Upper lobe of right lung (tissue), 1 donor: ENCODE measurements around the gene ASIC2. TPM values are rescaled to one million over a fixed set of nuclear protein-coding genes. Genes with fewer than 3 reads are reported as not detected.

Source experiments
- ATAC-seq: fragments of 200-7000 bp; cut with Tn5 transposase; one replicate; pipeline ENCODE4 v1.9.1; 2020; ENCODE audit warnings: mild to moderate bottlenecking, moderate library complexity
- DNase-seq: peaks from one replicate; pipeline ENCODE4 v3.0.0-alpha.2; 2020
- H3K27ac ChIP-seq: fragments of 200-600 bp; one replicate; pipeline ENCODE4 v1.8.0; 2022
- H3K27me3 ChIP-seq: fragments of 200-600 bp; one replicate; pipeline ENCODE4 v1.8.0; 2022; ENCODE audit warnings: mild to moderate bottlenecking
- H3K36me3 ChIP-seq: fragments of 200-600 bp; one replicate; pipeline ENCODE4 v1.8.0; 2022
- H3K4me1 ChIP-seq: fragments of 200-600 bp; one replicate; pipeline ENCODE4 v1.8.0; 2022
- H3K4me3 ChIP-seq: fragments of 200-600 bp; one replicate; pipeline ENCODE4 v1.8.0; 2022; ENCODE audit warnings: mild to moderate bottlenecking
- H3K9me3 ChIP-seq: fragments of 200-600 bp; one replicate; pipeline ENCODE4 v1.8.0; 2022
- CTCF ChIP-seq: fragments of 200-600 bp; IDR thresholded peaks from one replicate; pipeline ENCODE4 v1.8.0; 2022; ENCODE audit warnings: antibody characterized with exemption
- intact Hi-C: fragments of 100-400 bp; cut with DNase I; formaldehyde crosslinking; loops from one replicate; pipeline ENCODE4 v1.11.0; 2022
- total RNA-seq: library from RNA; stranded (reverse); fragmentation: NEBNext Ultra II Directional; extraction: Animal tissue kit (Norgen Biotek cat#: 25700); gene quantifications from one replicate; pipeline ENCODE4 v1.2.1, GENCODE V29; 2021
- donor health status: DM: no; HTN: yes; CAD: no; lungs with severe emphysema.

ASIC2 gene
- total RNA-seq, 1 donor from 2014 or later, result not detected

DNA sequence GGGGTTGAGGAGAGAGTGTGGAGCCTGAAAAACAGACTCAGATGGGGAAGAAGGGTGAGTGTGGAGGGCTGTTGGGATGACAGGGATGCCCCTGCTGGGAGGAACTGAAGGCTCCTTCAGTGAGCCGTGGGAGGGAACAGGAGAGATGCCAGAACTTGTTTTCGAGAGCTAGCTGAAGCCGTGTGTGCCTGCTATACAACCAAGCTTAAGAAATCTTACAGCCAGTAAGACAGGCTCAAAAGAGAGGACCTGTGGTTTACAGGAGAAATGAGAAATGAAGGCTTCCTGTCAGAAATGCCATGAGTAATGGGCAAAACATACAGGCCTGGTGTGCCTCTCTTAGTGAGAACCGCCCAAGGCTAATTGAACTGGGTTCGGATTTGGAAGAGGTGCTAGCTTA lies 201.8 kb downstream of the ASIC2 start:
- ATAC-seq (no peak), DNase-seq (no peak)
- Histone ChIP-seq H3K9me3 (no peaks in the 10 kb centered on the region), H3K27me3 (peaks cover 20% of the 10 kb centered on the region), H3K36me3 (no peaks in the 10 kb centered on the region), H3K4me1 (no peaks in the 10 kb centered on the region), H3K27ac (no peak overlapping the region), H3K4me3 (no peak overlapping the region)
- TF ChIP-seq CTCF, result no peak
- intact Hi-C loops, result no loop called here

DNA sequence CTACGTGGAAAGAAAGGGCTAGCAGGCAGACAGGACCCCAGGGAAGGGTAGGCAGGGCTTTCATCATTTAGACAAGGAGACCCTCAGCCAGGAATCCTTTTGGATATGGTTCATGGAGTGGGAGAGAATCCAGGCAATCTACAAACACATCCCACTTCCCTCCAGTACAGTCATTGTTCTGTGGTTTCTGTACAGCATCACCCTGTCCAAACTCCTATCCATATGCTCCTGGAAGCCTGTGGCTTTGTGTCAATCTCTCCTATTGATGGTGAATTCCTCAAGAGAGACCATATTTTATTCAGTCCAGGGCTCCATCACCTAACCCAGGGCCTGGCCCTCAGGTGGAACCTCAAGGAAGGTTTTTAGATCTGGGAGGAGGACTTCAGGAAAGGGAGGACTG lies 202.3 kb downstream of the ASIC2 start:
- Histone ChIP-seq H3K4me3 (no peak overlapping the region), H3K27me3 (peaks cover 20% of the 10 kb centered on the region), H3K4me1 (no peaks in the 10 kb centered on the region), H3K9me3 (no peaks in the 10 kb centered on the region), H3K36me3 (no peaks in the 10 kb centered on the region), H3K27ac (no peak overlapping the region)
- DNase-seq (no peak), ATAC-seq (no peak)
- no peak for TF ChIP-seq CTCF
- intact Hi-C loops, result no loop called here

GRCh38 chr17:33086878-33087277 lies 206.2 kb downstream of the ASIC2 start:
- H3K4me1 ChIP-seq, result no peaks in the 10 kb centered on the region
- H3K27me3 ChIP-seq, result peaks cover 2% of the 10 kb centered on the region
- no peak for TF ChIP-seq CTCF
- DNase-seq (no peak), ATAC-seq (no peak)
- H3K9me3 ChIP-seq, result no peaks in the 10 kb centered on the region
- intact Hi-C loops, result no loop called here
- H3K27ac ChIP-seq, result no peak overlapping the region
- H3K36me3 ChIP-seq, result no peaks in the 10 kb centered on the region
- no peak overlapping the region for H3K4me3 ChIP-seq

DNA sequence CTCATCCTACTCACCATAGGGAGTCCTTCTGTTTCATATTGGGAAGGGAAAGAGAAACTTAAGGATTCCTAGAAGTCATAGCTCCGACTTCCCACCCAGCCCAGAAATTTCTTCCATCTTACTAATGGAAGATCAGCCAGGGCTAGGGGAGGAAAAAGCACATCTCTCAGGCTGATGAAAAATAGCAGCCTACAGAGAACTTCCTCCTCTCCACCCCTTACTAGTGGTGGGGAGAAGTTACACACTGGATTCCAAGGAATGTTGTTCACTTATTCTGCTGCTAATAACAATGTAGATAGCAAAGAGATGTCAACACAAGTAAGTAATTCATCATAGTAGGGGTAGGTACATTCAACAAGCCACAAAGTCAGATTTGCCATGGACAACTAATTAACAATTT lies 207.1 kb downstream of the ASIC2 start:
- Histone ChIP-seq H3K27me3 (no peaks in the 10 kb centered on the region), H3K4me3 (no peak overlapping the region), H3K27ac (no peak overlapping the region), H3K36me3 (no peaks in the 10 kb centered on the region), H3K4me1 (no peaks in the 10 kb centered on the region), H3K9me3 (no peaks in the 10 kb centered on the region)
- intact Hi-C loops, result no loop called here
- ATAC-seq, result no peak
- DNase-seq, result no peak
- TF ChIP-seq CTCF, result no peak

- TF ChIP-seq CTCF, result no peak
- intact Hi-C loops, result no loop called here
- peaks cover 5% of the 10 kb centered on the region for H3K27me3 ChIP-seq
- no peaks in the 10 kb centered on the region for H3K36me3 ChIP-seq
- H3K9me3 ChIP-seq, result no peaks in the 10 kb centered on the region
- no peaks in the 10 kb centered on the region for H3K4me1 ChIP-seq
- H3K4me3 ChIP-seq, result no peak overlapping the region
- no peak overlapping the region for H3K27ac ChIP-seq
- ATAC-seq (no peak), DNase-seq (no peak)
These were observed 207.8 kb downstream of the ASIC2 start for GRCh38 chr17:33085256-33085655.

DNA sequence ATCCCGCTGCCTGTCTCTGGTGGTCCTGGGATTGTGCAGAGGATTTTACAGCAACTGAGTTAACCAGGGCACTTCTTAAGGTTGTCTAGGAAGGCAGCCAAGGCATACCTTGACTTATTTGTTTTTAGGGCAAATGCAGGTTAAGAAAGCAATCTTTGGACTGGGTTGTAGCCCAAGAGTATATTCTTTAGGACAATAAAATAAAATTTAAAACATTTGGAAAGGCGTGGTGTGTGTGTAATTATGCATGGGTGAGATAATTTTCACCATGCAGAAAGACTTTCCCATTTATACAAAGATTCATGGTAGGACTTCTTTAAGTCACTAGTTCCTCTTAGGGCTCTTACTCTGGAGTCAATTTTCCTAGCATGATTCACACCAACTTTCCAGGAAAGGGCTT lies 208.3 kb downstream of the ASIC2 start:
- no peak for DNase-seq

More for the DNA sequence above, 208.3 kb downstream of the ASIC2 start:
- Histone ChIP-seq H3K9me3 (no peaks in the 10 kb centered on the region), H3K4me3 (no peak overlapping the region), H3K4me1 (no peaks in the 10 kb centered on the region), H3K27ac (no peak overlapping the region), H3K36me3 (no peaks in the 10 kb centered on the region), H3K27me3 (peaks cover 10% of the 10 kb centered on the region)
- no peak for ATAC-seq
- intact Hi-C loops, result no loop called here
- no peak for TF ChIP-seq CTCF
